Neutrophil (primary cell): ENCODE results near the gene AEBP1.
A peak's percentile ranks its signal among the peaks of the same experiment; 100 is the strongest.

ENCODE experiments used
- H3K27ac ChIP-seq: fragments of 200-600 bp; sonication (generic); 2 replicates; pipeline ENCODE4 v1.5.1; 2016; ENCODE audit warnings: mild to moderate bottlenecking, moderate library complexity
- H3K27me3 ChIP-seq: fragments of 200-600 bp; sonication (generic); 2 replicates; pipeline ENCODE4 v1.6.0; 2016; ENCODE audit warnings: mild to moderate bottlenecking
- H3K36me3 ChIP-seq: fragments of 200-600 bp; sonication (generic); 2 replicates; pipeline ENCODE4 v1.5.1; 2017
- H3K4me1 ChIP-seq, 2 experiments: fragments of 200-600 bp in 1 of 2; sonication (generic) in 1 of 2; 1 replicate in 1 of 2; 2 replicates in 1 of 2; pipeline versions ENCODE4 v1.5.1 to v1.6.1; 2013 to 2016; ENCODE audit warnings: low read depth in 1 of 2, low read length in 1 of 2, mild to moderate bottlenecking in 1 of 2, moderate library complexity in 1 of 2; ENCODE audit not compliant: control insufficient read depth in 1 of 2, insufficient read depth in 1 of 2
- H3K4me3 ChIP-seq, 2 experiments: fragments of 200-600 bp in 1 of 2; sonication (generic) in 1 of 2; 1 replicate in 1 of 2; 2 replicates in 1 of 2; pipeline ENCODE4 v1.5.1; 2013 to 2016; ENCODE audit warnings: low read depth in 1 of 2, low read length in 1 of 2, mild to moderate bottlenecking in 1 of 2, moderate library complexity in 1 of 2
- H3K9me3 ChIP-seq: fragments of 200-600 bp; sonication (generic); 2 replicates; pipeline ENCODE4 v1.5.1; 2016
- TF ChIP-seq, protein P1 (sequence below): fragments of 200-600 bp; sonication (generic); IDR thresholded peaks from 2 replicates; pipeline ENCODE4 v1.5.1; 2016; ENCODE audit warnings: antibody characterized with exemption

AEBP1 gene

DNA sequence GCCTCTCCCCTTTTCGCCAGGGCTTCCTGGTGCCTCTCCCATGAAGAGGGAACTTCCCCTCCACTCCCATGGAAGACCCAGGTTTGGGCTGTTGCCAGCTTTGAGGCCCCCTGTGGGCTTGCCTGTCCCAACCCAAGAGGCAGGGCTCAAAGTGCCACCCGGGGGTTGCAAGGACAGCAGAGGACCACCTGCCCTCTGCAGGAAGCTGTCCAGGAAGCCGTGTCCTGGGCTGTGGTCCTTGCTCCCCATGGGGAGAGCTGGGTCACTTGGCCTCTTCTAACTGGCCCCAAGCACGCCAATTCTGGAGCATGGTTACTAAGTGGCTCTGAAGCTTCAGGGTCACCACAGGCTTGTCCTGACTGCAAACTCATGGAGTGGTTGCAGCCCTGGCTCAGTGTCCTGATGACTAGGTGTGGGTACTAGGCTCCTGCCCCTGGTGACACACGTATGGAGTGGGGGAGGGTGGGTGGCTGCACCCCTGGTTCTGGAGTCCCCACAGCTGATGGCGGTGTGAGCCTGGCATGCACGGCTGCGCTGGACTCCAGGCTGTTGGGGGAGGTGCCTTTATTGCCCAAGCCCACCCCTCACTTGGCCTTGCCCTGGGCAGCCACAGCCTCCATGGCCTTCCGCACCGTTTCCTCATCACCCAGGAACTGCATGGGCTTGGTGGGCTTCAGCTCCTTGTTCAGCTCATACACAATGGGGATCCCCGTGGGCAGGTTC is 41.8 kb upstream of the AEBP1 start:
- H3K4me3 ChIP-seq: no peak overlapping the region

DNA sequence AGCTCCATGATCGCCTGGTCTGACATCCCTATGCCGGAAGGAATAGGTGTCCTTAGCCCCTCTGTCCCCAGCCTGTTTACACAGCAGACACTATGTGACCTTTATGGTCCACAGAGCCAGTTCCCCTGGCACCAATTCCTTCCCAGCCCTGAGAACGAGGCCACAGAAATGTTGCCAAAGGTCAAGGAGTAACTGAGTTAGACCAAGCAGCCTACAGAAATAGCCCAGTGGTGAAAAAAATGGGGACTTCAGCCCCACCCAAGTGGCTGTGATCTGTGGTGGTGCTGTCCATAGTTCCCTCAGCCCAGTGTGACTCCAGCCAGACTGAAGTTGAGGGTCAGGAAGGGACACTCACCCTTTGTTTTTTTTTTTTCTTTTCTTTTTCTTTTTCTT is 41.2 kb upstream of the AEBP1 start:
- peaks cover 0 to 6% of the 10 kb centered on the region in 2 experiments for H3K4me1 ChIP-seq
- H3K9me3 ChIP-seq: no peaks in the 10 kb centered on the region
- H3K36me3 ChIP-seq: peaks cover 69% of the 10 kb centered on the region
- H3K4me3 ChIP-seq: no peak overlapping the region
- no peaks in the 10 kb centered on the region for H3K27me3 ChIP-seq
- TF ChIP-seq, protein P1, sequence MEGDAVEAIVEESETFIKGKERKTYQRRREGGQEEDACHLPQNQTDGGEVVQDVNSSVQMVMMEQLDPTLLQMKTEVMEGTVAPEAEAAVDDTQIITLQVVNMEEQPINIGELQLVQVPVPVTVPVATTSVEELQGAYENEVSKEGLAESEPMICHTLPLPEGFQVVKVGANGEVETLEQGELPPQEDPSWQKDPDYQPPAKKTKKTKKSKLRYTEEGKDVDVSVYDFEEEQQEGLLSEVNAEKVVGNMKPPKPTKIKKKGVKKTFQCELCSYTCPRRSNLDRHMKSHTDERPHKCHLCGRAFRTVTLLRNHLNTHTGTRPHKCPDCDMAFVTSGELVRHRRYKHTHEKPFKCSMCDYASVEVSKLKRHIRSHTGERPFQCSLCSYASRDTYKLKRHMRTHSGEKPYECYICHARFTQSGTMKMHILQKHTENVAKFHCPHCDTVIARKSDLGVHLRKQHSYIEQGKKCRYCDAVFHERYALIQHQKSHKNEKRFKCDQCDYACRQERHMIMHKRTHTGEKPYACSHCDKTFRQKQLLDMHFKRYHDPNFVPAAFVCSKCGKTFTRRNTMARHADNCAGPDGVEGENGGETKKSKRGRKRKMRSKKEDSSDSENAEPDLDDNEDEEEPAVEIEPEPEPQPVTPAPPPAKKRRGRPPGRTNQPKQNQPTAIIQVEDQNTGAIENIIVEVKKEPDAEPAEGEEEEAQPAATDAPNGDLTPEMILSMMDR: no peak
- peak overlapping the region; percentile 54 for H3K27ac ChIP-seq

More for the DNA sequence above, 41.8 kb upstream of the AEBP1 start:
- Histone ChIP-seq H3K36me3 (peaks cover 74% of the 10 kb centered on the region), H3K4me1 (peaks cover 0 to 6% of the 10 kb centered on the region in 2 experiments), H3K27ac (peak overlapping the region; percentile 54), H3K9me3 (no peaks in the 10 kb centered on the region), H3K27me3 (no peaks in the 10 kb centered on the region)
- TF ChIP-seq, protein P1: no peak

DNA sequence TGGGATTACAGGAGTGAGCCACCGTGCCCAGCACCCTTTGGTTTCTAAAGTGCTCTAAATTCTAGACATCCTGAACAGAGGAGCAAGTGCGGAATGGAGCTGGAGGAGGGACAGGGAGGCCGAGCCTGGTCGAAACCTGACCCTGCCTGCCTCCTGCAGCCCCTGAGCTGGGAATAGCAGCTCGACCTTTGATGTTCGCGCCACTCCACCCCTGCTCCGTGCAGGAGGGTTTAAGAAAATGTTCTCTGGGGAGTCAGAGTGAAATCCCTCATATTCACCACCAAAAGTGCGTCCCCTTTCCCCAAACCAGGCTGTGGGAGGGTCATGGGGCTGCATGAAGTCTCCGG is 40.6 kb upstream of the AEBP1 start:
- H3K4me3 ChIP-seq: no peak overlapping the region
- H3K36me3 ChIP-seq: peaks cover 62% of the 10 kb centered on the region
- peaks cover 0 to 6% of the 10 kb centered on the region in 2 experiments for H3K4me1 ChIP-seq
- H3K27ac ChIP-seq: peak overlapping the region; percentile 54
- H3K9me3 ChIP-seq: no peaks in the 10 kb centered on the region
- H3K27me3 ChIP-seq: no peaks in the 10 kb centered on the region
- TF ChIP-seq, protein P1: no peak

DNA sequence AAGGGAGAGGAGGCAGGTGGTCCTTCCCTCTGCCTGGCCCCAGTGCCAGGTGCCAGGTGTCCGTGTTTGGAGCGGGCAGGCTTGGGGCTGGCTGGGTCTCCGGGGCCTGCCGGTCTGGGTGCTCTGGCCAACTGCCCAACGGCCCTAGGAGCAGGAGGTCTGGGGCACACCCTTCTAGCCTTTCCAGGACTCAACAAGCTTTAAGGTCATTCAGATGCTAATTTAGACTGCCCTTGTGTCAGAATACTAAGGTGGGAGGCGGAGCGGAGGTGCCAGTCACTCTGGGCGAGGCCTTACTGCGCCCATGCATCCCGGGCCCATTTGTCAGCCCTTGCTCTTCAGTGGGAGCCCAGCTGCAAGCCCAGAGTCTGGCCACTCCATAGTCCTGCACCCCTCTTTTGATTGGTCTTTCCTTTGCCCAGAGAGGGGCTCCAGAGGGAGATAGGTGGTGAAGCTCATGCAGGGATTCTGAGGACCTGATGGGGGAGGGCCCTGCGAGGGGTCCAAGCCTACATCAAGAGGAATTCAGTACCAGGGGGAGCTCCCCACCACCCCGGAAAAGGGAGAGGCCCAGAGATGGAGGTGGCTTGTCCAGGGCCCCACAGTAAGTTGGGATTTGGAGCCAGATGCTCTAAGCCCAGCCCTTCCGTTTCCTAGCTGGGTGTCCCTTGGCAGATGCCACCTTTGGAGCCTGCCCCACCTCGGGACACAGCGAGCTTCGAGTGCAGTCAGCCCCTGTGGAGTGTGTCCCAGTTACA is 40.1 kb upstream of the AEBP1 start:
- H3K27ac ChIP-seq: peak overlapping the region; percentile 54
- H3K4me1 ChIP-seq: peaks cover 0 to 6% of the 10 kb centered on the region in 2 experiments
- H3K27me3 ChIP-seq: no peaks in the 10 kb centered on the region
- TF ChIP-seq, protein P1: no peak
- H3K4me3 ChIP-seq: no peak overlapping the region
- H3K36me3 ChIP-seq: peaks cover 57% of the 10 kb centered on the region
- H3K9me3 ChIP-seq: no peaks in the 10 kb centered on the region

DNA sequence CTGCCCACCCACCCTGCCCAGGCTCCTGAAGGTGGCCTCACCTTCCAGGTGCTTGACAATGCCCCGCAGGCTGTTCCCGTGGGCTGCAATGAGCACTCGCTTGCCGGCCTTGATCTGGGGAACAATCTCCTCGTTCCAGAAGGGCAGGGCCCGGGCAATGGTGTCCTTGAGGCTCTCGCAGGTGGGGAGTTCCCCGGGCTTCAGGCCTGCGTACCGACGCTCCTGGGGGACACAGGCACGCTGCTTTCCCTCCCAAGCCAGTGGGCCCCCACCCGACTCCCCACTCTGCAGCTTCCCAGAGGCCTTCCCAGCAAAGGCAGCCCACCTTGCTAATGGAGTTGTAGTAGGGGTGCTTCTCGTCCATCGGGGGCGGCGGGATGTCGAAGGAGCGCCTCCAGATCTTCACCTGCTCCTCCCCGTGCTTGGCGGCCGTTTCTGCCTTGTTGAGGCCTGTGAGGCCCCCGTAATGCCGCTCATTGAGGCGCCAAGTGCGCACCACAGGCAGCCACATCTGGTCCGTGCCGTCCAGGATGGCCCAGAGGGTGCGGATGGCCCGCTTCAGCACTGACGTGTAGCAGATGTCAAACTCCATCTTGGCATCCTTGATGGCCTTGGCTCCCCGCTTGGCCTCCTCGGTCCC is 39.2 kb upstream of the AEBP1 start:
- H3K27ac ChIP-seq: peak overlapping the region; percentile 54
- H3K27me3 ChIP-seq: no peaks in the 10 kb centered on the region
- H3K36me3 ChIP-seq: peaks cover 48% of the 10 kb centered on the region
- H3K9me3 ChIP-seq: no peaks in the 10 kb centered on the region
- H3K4me1 ChIP-seq: peaks cover 0 to 6% of the 10 kb centered on the region in 2 experiments
- TF ChIP-seq, protein P1: no peak
- no peak overlapping the region for H3K4me3 ChIP-seq
